IMR-90 (cell line): ENCODE results near the gene PLGRKT. TPM values are rescaled to one million over a fixed set of nuclear protein-coding genes. Genes with fewer than 3 reads are reported as not detected.

Experiments
- ATAC-seq: fragments of 200-7000 bp; cut with Tn5 transposase; 2 replicates; pipeline ENCODE4 v1.9.1; 2020; ENCODE audit warnings: low read depth, mild to moderate bottlenecking, moderate library complexity
- BruUV-seq: library from RNA; stranded (reverse); fragments of 400-500 nt; replicated peaks from 2 replicates; lab custom pipeline; 2021; lab: Mats Ljungman, UMichigan
- CTCF ChIA-PET: fragments of 300-600 bp; formaldehyde crosslinking; extraction: SDS; loops from one replicate; lab custom pipeline; 2021; ENCODE audit warnings: antibody characterized with exemption; lab: Yijun Ruan, JAX
- POLR2A ChIA-PET: fragments of 300-600 bp; sonication (Branson Sonifier 250); formaldehyde crosslinking; loops from one replicate; lab custom pipeline; 2022; ENCODE audit warnings: antibody characterized with exemption; ENCODE audit not compliant: unreplicated experiment; lab: Charles Lee
- DNase-seq: peaks from one replicate; pipeline ENCODE4 v3.0.0; 2013
- H2AFZ ChIP-seq: replicated peaks from 2 replicates; pipeline ENCODE3; 2013; ENCODE audit warnings: low read length, mild to moderate bottlenecking; ENCODE audit not compliant: poor library complexity
- H2AK5ac ChIP-seq: 2 replicates; pipeline ENCODE4 v1.6.1; 2013; ENCODE audit warnings: low read depth, low read length, inconsistent platforms
- H2AK9ac ChIP-seq: replicated peaks from 2 replicates; pipeline ENCODE3; 2013; ENCODE audit warnings: mild to moderate bottlenecking, low read depth, low read length, moderate library complexity; ENCODE audit not compliant: poor library complexity
- H2BK120ac ChIP-seq: 2 replicates; pipeline ENCODE4 v1.6.1; 2013; ENCODE audit warnings: low read depth, low read length, inconsistent platforms
- H2BK15ac ChIP-seq: 3 replicates; pipeline ENCODE4 v1.6.1; 2013; ENCODE audit warnings: low read depth, low read length, inconsistent platforms
- H2BK20ac ChIP-seq: 2 replicates; pipeline ENCODE4 v1.6.1; 2013; ENCODE audit warnings: low read depth, mild to moderate bottlenecking, inconsistent platforms, low read length, moderate library complexity
- H2BK5ac ChIP-seq: 2 replicates; pipeline ENCODE4 v1.6.1; 2013; ENCODE audit warnings: mild to moderate bottlenecking, low read depth, low read length, inconsistent platforms; ENCODE audit not compliant: poor library complexity, severe bottlenecking
- H3K14ac ChIP-seq: replicated peaks from 2 replicates; pipeline ENCODE4 v1.6.1; 2013; ENCODE audit warnings: low read depth, low read length, inconsistent platforms
- H3K18ac ChIP-seq: 2 replicates; pipeline ENCODE4 v1.6.1; 2013; ENCODE audit warnings: low read depth, low read length, control low read depth
- H3K23ac ChIP-seq: 2 replicates; pipeline ENCODE4 v1.6.1; 2013; ENCODE audit warnings: low read depth, low read length, inconsistent platforms
- H3K27ac ChIP-seq: 2 replicates; pipeline ENCODE4 v1.5.1; 2013; ENCODE audit warnings: mild to moderate bottlenecking, control low read depth, low read length; ENCODE audit not compliant: insufficient read depth
- H3K27me3 ChIP-seq: 2 replicates; pipeline ENCODE4 v1.6.1; 2013; ENCODE audit warnings: low read length; ENCODE audit not compliant: control insufficient read depth, insufficient read depth
- H3K36me3 ChIP-seq: 2 replicates; pipeline ENCODE4 v1.6.1; 2013; ENCODE audit warnings: low read length, mixed read lengths; ENCODE audit not compliant: control insufficient read depth, insufficient read depth
- H3K4ac ChIP-seq: 2 replicates; pipeline ENCODE4 v1.6.1; 2013; ENCODE audit warnings: low read depth, low read length, inconsistent platforms
- H3K4me1 ChIP-seq: 2 replicates; pipeline ENCODE4 v1.6.1; 2013; ENCODE audit warnings: low read length, mixed read lengths; ENCODE audit not compliant: control insufficient read depth, insufficient read depth
- H3K4me2 ChIP-seq: 2 replicates; pipeline ENCODE4 v1.6.1; 2013; ENCODE audit warnings: low read depth, mild to moderate bottlenecking, control low read depth, low read length, moderate library complexity
- H3K4me3 ChIP-seq: 2 replicates; pipeline ENCODE4 v1.5.1; 2013; ENCODE audit warnings: low read depth, mild to moderate bottlenecking, control low read depth, low read length, moderate library complexity; ENCODE audit not compliant: insufficient read depth
- H3K56ac ChIP-seq: 2 replicates; pipeline ENCODE4 v1.6.1; 2013; ENCODE audit warnings: low read length, inconsistent platforms; ENCODE audit not compliant: insufficient read depth; ENCODE audit errors: extremely low read depth
- H3K79me1 ChIP-seq, 2 experiments: 2 replicates each; pipeline ENCODE4 v1.6.1; 2013; ENCODE audit warnings: low read length in 2 of 2, inconsistent platforms in 1 of 2, low read depth in 1 of 2
- H3K9ac ChIP-seq: 2 replicates; pipeline ENCODE4 v1.6.1; 2013; ENCODE audit warnings: low read depth, low read length, control low read depth
- H3K9me1 ChIP-seq: 2 replicates; pipeline ENCODE4 v1.6.1; 2013; ENCODE audit warnings: low read length, inconsistent platforms; ENCODE audit not compliant: insufficient read depth
- H3K9me3 ChIP-seq: 2 replicates; pipeline ENCODE4 v1.6.1; 2013; ENCODE audit warnings: low read length; ENCODE audit not compliant: control insufficient read depth, insufficient read depth
- H4K20me1 ChIP-seq: 2 replicates; pipeline ENCODE4 v1.6.1; 2013; ENCODE audit warnings: low read length, inconsistent platforms; ENCODE audit not compliant: insufficient read depth
- H4K5ac ChIP-seq: 2 replicates; pipeline ENCODE4 v1.6.1; 2013; ENCODE audit warnings: mild to moderate bottlenecking, low read depth, low read length, control low read depth
- H4K8ac ChIP-seq, 2 experiments: 2 replicates each; pipeline ENCODE4 v1.6.1; 2013; ENCODE audit warnings: low read depth in 2 of 2, low read length in 2 of 2, control low read depth in 1 of 2, inconsistent platforms in 1 of 2
- H4K91ac ChIP-seq: 2 replicates; pipeline ENCODE4 v1.6.1; 2013; ENCODE audit warnings: low read depth, low read length, inconsistent platforms; ENCODE audit not compliant: insufficient read depth
- FOS ChIP-seq: fragments of 150-350 bp; IDR thresholded peaks from 2 replicates; pipeline ENCODE4 v1.6.1; 2016; ENCODE audit warnings: low read depth, low read length
- WGBS, 2 experiments: methylation state at CpG; one replicate each; pipeline versions ENCODE4 v1.1.5 to v1.1.7; 2013; ENCODE audit warnings: missing lambda C conversion rate in 2 of 2; ENCODE audit not compliant: insufficient read length in 1 of 2; ENCODE audit errors: extremely low coverage in 2 of 2; 5-methylcytosine and 5-hydroxymethylcytosine counted together
- dilution Hi-C: fragments of 300-500 bp; cut with HindIII; formaldehyde crosslinking; loops from one replicate; pipeline ENCODE4 v1.14.3; 2018; ENCODE audit warnings: low sequenced_read_pairs; ENCODE audit not compliant: unreplicated experiment
- in situ Hi-C: fragments of 300-500 bp; cut with MboI; formaldehyde crosslinking; loops from 3 replicates; pipeline ENCODE4 v1.14.3; 2019; ENCODE audit warnings: low sequenced_read_pairs, inconsistent platforms, mixed read lengths
- intact Hi-C: fragments of 100-400 bp; cut with micrococcal nuclease; formaldehyde crosslinking; loops from 2 replicates; pipeline ENCODE4 v1.10.0; 2022
- polyA plus RNA-seq, 3 experiments: library from polyadenylated mRNA; depleted of rRNA; stranded (reverse); fragments of >200 nt; gene quantifications; 2 replicates each; pipeline ENCODE4 v1.2.3, GENCODE V29; 2012; ENCODE audit warnings: low replicate concordance in 1 of 3
- total RNA-seq: library from RNA; depleted of rRNA; stranded (reverse); fragments of >200 nt; gene quantifications from 2 replicates; pipeline ENCODE4 v1.2.3, GENCODE V29; 2012
- TF ChIP-seq, protein P1 (sequence below): fragments of 150-350 bp; IDR thresholded peaks from 2 replicates; pipeline ENCODE4 v1.6.1; 2016; ENCODE audit warnings: low read depth, mild to moderate bottlenecking, low read length, moderate library complexity, borderline replicate concordance
- TF ChIP-seq, protein P2 (sequence below): conservative IDR thresholded peaks from 2 replicates; pipeline ENCODE4 v1.5.1; 2012; ENCODE audit warnings: mild to moderate bottlenecking, low read depth, low read length, improper control_type of control experiment

The PLGRKT gene
- total and polyA plus RNA-seq, 2 of the 4 experiments (the other 2 are of a cell fraction): 10.8 to 12.7 TPM

DNA sequence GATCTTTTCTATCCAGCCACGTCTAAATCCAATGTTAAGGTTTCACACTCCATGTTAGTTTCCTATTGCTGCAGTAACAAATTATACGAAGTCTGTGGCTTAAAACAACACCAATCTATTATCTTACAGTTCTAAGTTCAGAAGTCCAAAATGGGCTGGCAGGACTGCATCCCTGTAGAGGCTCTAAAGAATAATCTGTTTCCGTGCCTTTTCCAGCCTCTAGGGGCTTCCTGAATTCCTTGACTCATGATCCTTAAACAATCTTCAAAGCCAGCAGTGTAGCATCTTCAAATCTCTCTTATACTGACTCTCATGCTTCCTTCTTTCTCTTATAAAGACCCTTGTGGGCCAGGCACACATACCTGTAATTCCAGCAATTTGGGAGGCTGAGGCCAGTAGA is 6.8 kb downstream of the PLGRKT start:
- no peak overlapping the region for H3K27ac ChIP-seq
- no peak overlapping the region for H3K9ac ChIP-seq
- H2BK5ac ChIP-seq: no peak overlapping the region
- H3K27me3 ChIP-seq: no peaks in the 10 kb centered on the region
- no peak overlapping the region for H2AK5ac ChIP-seq
- dilution Hi-C loops: no loop called here
- ATAC-seq (no peak), DNase-seq (no peak)
- no peak overlapping the region for H4K8ac ChIP-seq
- H3K18ac ChIP-seq: no peak overlapping the region
- no peak overlapping the region for H3K4ac ChIP-seq
- no peaks in the 10 kb centered on the region for H4K20me1 ChIP-seq
- no peak overlapping the region for H3K14ac ChIP-seq
- no peaks in the 10 kb centered on the region for H3K9me3 ChIP-seq
- no peak overlapping the region for H2AFZ ChIP-seq
- H4K5ac ChIP-seq: no peak overlapping the region
- ChIA-PET CTCF (no interaction called here), POLR2A (no interaction called here)
- no peak overlapping the region for H2AK9ac ChIP-seq
- H3K4me1 ChIP-seq: no peaks in the 10 kb centered on the region
- H2BK20ac ChIP-seq: no peak overlapping the region
- peaks cover 6% of the 10 kb centered on the region; the same call in 1 of the 2 replicates for H3K9me1 ChIP-seq
- intact Hi-C loops: no loop called here
- no peak overlapping the region for H3K56ac ChIP-seq
- H4K91ac ChIP-seq: no peak overlapping the region
- 92% methylated on average over 2 of the region's 3 CpGs; no CpG with 5 or more reads in 1 of the 2 experiments for WGBS, 2 experiments
- H2BK120ac ChIP-seq: no peak overlapping the region
- in situ Hi-C loops: loop anchor here (25.0 kb wide), 1 partner anchor 669 kb away; no protein-coding TSS in a partner anchor
- H3K4me3 ChIP-seq: no peak overlapping the region
- H2BK15ac ChIP-seq: no peak overlapping the region
- TF ChIP-seq FOS: no peak
- TF ChIP-seq, protein P1, sequence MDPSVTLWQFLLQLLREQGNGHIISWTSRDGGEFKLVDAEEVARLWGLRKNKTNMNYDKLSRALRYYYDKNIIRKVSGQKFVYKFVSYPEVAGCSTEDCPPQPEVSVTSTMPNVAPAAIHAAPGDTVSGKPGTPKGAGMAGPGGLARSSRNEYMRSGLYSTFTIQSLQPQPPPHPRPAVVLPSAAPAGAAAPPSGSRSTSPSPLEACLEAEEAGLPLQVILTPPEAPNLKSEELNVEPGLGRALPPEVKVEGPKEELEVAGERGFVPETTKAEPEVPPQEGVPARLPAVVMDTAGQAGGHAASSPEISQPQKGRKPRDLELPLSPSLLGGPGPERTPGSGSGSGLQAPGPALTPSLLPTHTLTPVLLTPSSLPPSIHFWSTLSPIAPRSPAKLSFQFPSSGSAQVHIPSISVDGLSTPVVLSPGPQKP: no peak
- TF ChIP-seq, protein P2, sequence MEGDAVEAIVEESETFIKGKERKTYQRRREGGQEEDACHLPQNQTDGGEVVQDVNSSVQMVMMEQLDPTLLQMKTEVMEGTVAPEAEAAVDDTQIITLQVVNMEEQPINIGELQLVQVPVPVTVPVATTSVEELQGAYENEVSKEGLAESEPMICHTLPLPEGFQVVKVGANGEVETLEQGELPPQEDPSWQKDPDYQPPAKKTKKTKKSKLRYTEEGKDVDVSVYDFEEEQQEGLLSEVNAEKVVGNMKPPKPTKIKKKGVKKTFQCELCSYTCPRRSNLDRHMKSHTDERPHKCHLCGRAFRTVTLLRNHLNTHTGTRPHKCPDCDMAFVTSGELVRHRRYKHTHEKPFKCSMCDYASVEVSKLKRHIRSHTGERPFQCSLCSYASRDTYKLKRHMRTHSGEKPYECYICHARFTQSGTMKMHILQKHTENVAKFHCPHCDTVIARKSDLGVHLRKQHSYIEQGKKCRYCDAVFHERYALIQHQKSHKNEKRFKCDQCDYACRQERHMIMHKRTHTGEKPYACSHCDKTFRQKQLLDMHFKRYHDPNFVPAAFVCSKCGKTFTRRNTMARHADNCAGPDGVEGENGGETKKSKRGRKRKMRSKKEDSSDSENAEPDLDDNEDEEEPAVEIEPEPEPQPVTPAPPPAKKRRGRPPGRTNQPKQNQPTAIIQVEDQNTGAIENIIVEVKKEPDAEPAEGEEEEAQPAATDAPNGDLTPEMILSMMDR: 0 out of 2 replicates have a peak, but pooled peaks have one; percentile 6
- peaks cover 0 to 3% of the 10 kb centered on the region in 2 experiments; a peak in 1 of 4 replicates for H3K79me1 ChIP-seq
- H3K23ac ChIP-seq: no peak overlapping the region
- H3K4me2 ChIP-seq: no peak overlapping the region
- BruUV-seq: no TSS peak
- H3K36me3 ChIP-seq: peaks cover 4% of the 10 kb centered on the region
